Activated CD4-positive, CD25-positive, alpha-beta regulatory T cell (primary cell): ENCODE measurements around the gene VAV2.
"Not testable (repeated sequence)": the region's sequence is repeated elsewhere in the genome, so short reads cannot be mapped to it uniquely, and the experiment has no call there.

Experiments used
- DNase-seq, 4 experiments: peaks; one replicate each; lab custom pipeline; 2025; lab: John Stamatoyannopoulos, UW

VAV2 gene

GRCh38 chr9:133996531-133997520 is 4.7 kb upstream of the VAV2 start:
- DNase-seq: no peak

- DNase-seq: no peak
These were observed 3.1 kb upstream of the VAV2 start for GRCh38 chr9:133995012-133995896.

GRCh38 chr9:133994353-133995011 is 2.4 kb upstream of the VAV2 start:
- DNase-seq: peak; percentile 44 to 75 (median 70)

GRCh38 chr9:133993635-133994253 is 1.6 kb upstream of the VAV2 start:
- no peak for DNase-seq

- DNase-seq: peak; percentile 57 to 72 (median 68)
These were observed 883 bp upstream of the VAV2 start for GRCh38 chr9:133992780-133993634.

GRCh38 chr9:133991214-133991921 is 756 bp downstream of the VAV2 start:
- DNase-seq: no peak

- no peak for DNase-seq
These were observed 1.5 kb downstream of the VAV2 start for GRCh38 chr9:133990366-133991213.

GRCh38 chr9:133989625-133990365 is 2.3 kb downstream of the VAV2 start:
- DNase-seq: no peak

- not testable (repeated sequence) for DNase-seq
These were observed 3.4 kb downstream of the VAV2 start for GRCh38 chr9:133988771-133989170.

GRCh38 chr9:133987946-133988665 is 4.0 kb downstream of the VAV2 start:
- no peak for DNase-seq

- DNase-seq: no peak
These were observed 4.7 kb downstream of the VAV2 start for GRCh38 chr9:133987446-133987788.

GRCh38 chr9:133986774-133987445 is 5.2 kb downstream of the VAV2 start:
- DNase-seq: no peak

- DNase-seq: no peak
These were observed 6.1 kb downstream of the VAV2 start for GRCh38 chr9:133986061-133986460.

- no peak for DNase-seq
These were observed 9.0 kb downstream of the VAV2 start for GRCh38 chr9:133982971-133983720.

- DNase-seq: no peak
These were observed 10.0 kb downstream of the VAV2 start for GRCh38 chr9:133981958-133982681.

- DNase-seq: no peak
These were observed 10.6 kb downstream of the VAV2 start for GRCh38 chr9:133981589-133981957.
